Upper lobe of right lung (tissue), 1 donor: ENCODE results near the gene TNFSF11. TPM values are rescaled to one million over a fixed set of nuclear protein-coding genes. Genes with fewer than 3 reads are reported as not detected.

Experiments
- ATAC-seq: fragments of 200-7000 bp; cut with Tn5 transposase; one replicate; pipeline ENCODE4 v1.9.1; 2020; ENCODE audit warnings: mild to moderate bottlenecking, moderate library complexity
- DNase-seq: peaks from one replicate; pipeline ENCODE4 v3.0.0-alpha.2; 2020
- H3K27ac ChIP-seq: fragments of 200-600 bp; one replicate; pipeline ENCODE4 v1.8.0; 2022
- H3K27me3 ChIP-seq: fragments of 200-600 bp; one replicate; pipeline ENCODE4 v1.8.0; 2022; ENCODE audit warnings: mild to moderate bottlenecking
- H3K36me3 ChIP-seq: fragments of 200-600 bp; one replicate; pipeline ENCODE4 v1.8.0; 2022
- H3K4me1 ChIP-seq: fragments of 200-600 bp; one replicate; pipeline ENCODE4 v1.8.0; 2022
- H3K4me3 ChIP-seq: fragments of 200-600 bp; one replicate; pipeline ENCODE4 v1.8.0; 2022; ENCODE audit warnings: mild to moderate bottlenecking
- H3K9me3 ChIP-seq: fragments of 200-600 bp; one replicate; pipeline ENCODE4 v1.8.0; 2022
- intact Hi-C: fragments of 100-400 bp; cut with DNase I; formaldehyde crosslinking; loops from one replicate; pipeline ENCODE4 v1.11.0; 2022
- total RNA-seq: library from RNA; stranded (reverse); fragmentation: NEBNext Ultra II Directional; extraction: Animal tissue kit (Norgen Biotek cat#: 25700); gene quantifications from one replicate; pipeline ENCODE4 v1.2.1, GENCODE V29; 2021
- TF ChIP-seq, protein P1 (sequence below): fragments of 200-600 bp; IDR thresholded peaks from one replicate; pipeline ENCODE4 v1.8.0; 2022; ENCODE audit warnings: antibody characterized with exemption
- donor health status: DM: no; HTN: yes; CAD: no; lungs with severe emphysema.

Gene TNFSF11
- total RNA-seq, 1 donor from 2014 or later, result not detected

DNA sequence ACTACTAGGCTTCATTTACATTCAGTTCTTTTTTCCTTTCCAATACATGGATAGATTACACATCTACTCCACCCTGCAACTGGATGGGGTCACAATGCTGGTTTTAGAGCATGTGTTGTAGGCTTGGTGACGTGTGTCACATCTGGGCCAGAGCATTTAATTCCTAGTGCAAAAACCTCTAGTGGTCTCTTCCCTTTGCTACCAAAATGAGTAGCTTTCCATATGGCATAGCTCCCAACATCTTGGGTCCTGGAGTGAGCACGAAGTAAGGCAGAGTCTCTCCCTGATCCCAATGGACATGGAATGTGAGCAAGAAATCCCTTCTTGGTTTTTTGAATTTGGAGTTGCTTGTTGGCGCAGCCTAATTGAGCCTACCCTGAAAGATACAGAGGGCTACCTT is 51.7 kb downstream of the TNFSF11 start:
- Histone ChIP-seq H3K36me3 (no peaks in the 10 kb centered on the region), H3K27me3 (no peaks in the 10 kb centered on the region), H3K4me3 (no peak overlapping the region), H3K27ac (no peak overlapping the region), H3K4me1 (no peaks in the 10 kb centered on the region), H3K9me3 (no peaks in the 10 kb centered on the region)
- ATAC-seq (no peak), DNase-seq (no peak)
- TF ChIP-seq, protein P1, sequence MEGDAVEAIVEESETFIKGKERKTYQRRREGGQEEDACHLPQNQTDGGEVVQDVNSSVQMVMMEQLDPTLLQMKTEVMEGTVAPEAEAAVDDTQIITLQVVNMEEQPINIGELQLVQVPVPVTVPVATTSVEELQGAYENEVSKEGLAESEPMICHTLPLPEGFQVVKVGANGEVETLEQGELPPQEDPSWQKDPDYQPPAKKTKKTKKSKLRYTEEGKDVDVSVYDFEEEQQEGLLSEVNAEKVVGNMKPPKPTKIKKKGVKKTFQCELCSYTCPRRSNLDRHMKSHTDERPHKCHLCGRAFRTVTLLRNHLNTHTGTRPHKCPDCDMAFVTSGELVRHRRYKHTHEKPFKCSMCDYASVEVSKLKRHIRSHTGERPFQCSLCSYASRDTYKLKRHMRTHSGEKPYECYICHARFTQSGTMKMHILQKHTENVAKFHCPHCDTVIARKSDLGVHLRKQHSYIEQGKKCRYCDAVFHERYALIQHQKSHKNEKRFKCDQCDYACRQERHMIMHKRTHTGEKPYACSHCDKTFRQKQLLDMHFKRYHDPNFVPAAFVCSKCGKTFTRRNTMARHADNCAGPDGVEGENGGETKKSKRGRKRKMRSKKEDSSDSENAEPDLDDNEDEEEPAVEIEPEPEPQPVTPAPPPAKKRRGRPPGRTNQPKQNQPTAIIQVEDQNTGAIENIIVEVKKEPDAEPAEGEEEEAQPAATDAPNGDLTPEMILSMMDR, result no peak
- intact Hi-C loops, result no loop called here

DNA sequence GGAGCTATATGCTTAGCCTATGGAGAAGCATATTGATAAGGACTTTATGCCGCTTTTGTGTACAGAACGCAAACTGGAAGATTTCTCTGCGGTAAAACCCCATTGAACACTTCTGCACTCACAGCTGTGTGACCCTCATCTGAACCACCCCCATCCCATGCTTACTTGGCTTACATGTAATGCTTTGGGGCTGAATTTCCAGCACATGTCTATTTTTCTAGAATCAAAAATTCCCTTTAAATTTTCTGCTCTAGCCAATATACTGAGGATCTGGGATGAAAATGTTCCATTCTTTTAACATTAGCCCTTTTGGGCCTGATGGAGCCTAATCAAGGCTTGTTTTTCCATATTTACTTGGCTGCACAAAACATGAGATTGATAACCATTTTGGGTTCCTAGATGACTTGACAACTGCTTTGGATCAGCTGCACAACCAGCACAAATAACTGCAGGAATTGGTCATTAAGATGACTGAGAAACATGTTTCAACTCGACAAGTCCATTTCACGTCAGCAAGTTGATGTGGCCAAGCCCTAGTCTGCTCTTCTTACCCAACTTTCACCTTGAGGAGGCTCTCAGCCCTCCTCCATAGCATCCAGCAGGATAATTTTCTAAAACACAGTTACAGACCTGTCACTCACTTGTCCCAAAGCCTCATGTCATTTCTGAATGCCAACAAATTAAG is 52.4 kb downstream of the TNFSF11 start:
- no peak overlapping the region for H3K4me3 ChIP-seq
- intact Hi-C loops, result no loop called here
- no peaks in the 10 kb centered on the region for H3K4me1 ChIP-seq
- H3K9me3 ChIP-seq, result no peaks in the 10 kb centered on the region
- TF ChIP-seq, protein P1, result no peak
- ATAC-seq (no peak), DNase-seq (no peak)
- H3K27me3 ChIP-seq, result no peaks in the 10 kb centered on the region
- H3K27ac ChIP-seq, result no peak overlapping the region
- no peaks in the 10 kb centered on the region for H3K36me3 ChIP-seq

DNA sequence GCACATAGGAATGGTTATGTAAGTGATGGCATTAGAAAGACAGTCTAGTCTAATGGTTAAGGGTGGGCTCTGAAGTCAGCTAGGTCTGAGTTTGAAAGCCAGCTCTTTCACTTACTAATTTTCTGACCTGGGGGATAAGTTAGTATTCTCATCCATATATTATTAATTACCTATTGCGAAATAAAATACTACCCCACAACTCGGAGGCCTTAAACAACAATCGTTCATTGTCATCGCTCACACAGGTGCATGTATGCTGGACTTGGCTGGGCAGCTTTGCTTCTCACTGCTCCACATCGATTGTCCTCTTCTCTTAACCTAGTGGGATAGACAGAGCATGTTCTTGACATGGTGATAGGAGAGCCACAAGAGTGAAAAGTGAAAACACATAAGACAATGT is 54.7 kb downstream of the TNFSF11 start:
- ATAC-seq (no peak), DNase-seq (no peak)
- Histone ChIP-seq H3K4me1 (no peaks in the 10 kb centered on the region), H3K4me3 (no peak overlapping the region), H3K27ac (no peak overlapping the region), H3K27me3 (no peaks in the 10 kb centered on the region), H3K9me3 (no peaks in the 10 kb centered on the region), H3K36me3 (no peaks in the 10 kb centered on the region)
- TF ChIP-seq, protein P1, result no peak
- intact Hi-C loops, result no loop called here

- Histone ChIP-seq H3K9me3 (no peaks in the 10 kb centered on the region), H3K27ac (no peak overlapping the region), H3K4me3 (no peak overlapping the region), H3K4me1 (no peaks in the 10 kb centered on the region), H3K36me3 (no peaks in the 10 kb centered on the region), H3K27me3 (no peaks in the 10 kb centered on the region)
- TF ChIP-seq, protein P1, result no peak
- no peak for ATAC-seq
- no peak for DNase-seq
- intact Hi-C loops, result no loop called here
Measured at GRCh38 chr13:42631181-42631580, 57.2 kb downstream of the TNFSF11 start.

DNA sequence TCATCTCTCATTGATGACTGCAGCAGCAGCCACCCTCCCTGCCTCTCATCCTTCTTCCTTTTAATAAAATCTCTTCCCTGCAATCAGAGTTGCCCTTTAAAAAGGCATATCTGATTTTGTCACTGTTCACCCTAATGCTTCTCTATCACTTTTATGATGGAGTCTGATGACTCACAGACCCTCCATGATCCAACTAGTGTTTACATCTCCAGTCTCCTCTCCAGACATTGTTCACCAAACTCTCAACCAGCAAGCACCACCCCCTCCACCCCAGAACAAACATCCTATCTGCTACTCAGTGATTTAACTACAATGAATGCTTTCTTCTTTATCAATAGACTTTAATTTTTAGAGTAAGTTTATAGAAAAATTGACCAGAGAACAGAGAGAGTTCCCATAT is 59.5 kb downstream of the TNFSF11 start:
- DNase-seq (no peak), ATAC-seq (no peak)
- no peaks in the 10 kb centered on the region for H3K36me3 ChIP-seq
- no peaks in the 10 kb centered on the region for H3K9me3 ChIP-seq
- H3K27me3 ChIP-seq, result no peaks in the 10 kb centered on the region
- no peak overlapping the region for H3K27ac ChIP-seq
- intact Hi-C loops, result no loop called here
- H3K4me3 ChIP-seq, result no peak overlapping the region
- no peaks in the 10 kb centered on the region for H3K4me1 ChIP-seq
- TF ChIP-seq, protein P1, result no peak

- DNase-seq (no peak), ATAC-seq (no peak)
- H3K9me3 ChIP-seq, result no peaks in the 10 kb centered on the region
- intact Hi-C loops, result no loop called here
- H3K27me3 ChIP-seq, result no peaks in the 10 kb centered on the region
- no peaks in the 10 kb centered on the region for H3K4me1 ChIP-seq
- H3K36me3 ChIP-seq, result no peaks in the 10 kb centered on the region
- no peak overlapping the region for H3K4me3 ChIP-seq
- TF ChIP-seq, protein P1, result no peak
- no peak overlapping the region for H3K27ac ChIP-seq
Measured at GRCh38 chr13:42638101-42638500, 64.1 kb downstream of the TNFSF11 start.
